OCI-LY7 (cell line): ENCODE data around the gene VIL1. TPM values are rescaled to one million over a fixed set of nuclear protein-coding genes. Genes with fewer than 3 reads are reported as not detected.

Source experiments
- BruUV-seq: library from RNA; stranded (reverse); fragments of 400-500 nt; replicated peaks from 2 replicates; lab custom pipeline; 2021; lab: Mats Ljungman, UMichigan
- CTCF ChIA-PET: fragments of 300-600 bp; sonication (Branson Sonifier 250); formaldehyde crosslinking; loops from one replicate; lab custom pipeline; 2022; ENCODE audit warnings: antibody characterized with exemption; ENCODE audit not compliant: unreplicated experiment; lab: Charles Lee
- POLR2A ChIA-PET: fragments of 300-600 bp; sonication (Branson Sonifier 250); formaldehyde crosslinking; loops from one replicate; lab custom pipeline; 2022; ENCODE audit warnings: antibody characterized with exemption; lab: Charles Lee
- DNase-seq: peaks from one replicate; pipeline ENCODE4 v3.0.0-alpha.2; 2015; ENCODE audit warnings: low spot score
- H2AFZ ChIP-seq: fragments of 200-600 bp; sonication (generic), shearing (Covaris generic); 2 replicates; pipeline ENCODE4 v1.6.1; 2014; ENCODE audit warnings: mild to moderate bottlenecking, antibody characterized with exemption, low read length, moderate library complexity
- H3K27ac ChIP-seq: fragments of 200-600 bp; sonication (generic); 2 replicates; pipeline ENCODE4 v1.5.1; 2014; ENCODE audit warnings: mixed run types, low read depth, mild to moderate bottlenecking, moderate library complexity, low read length, inconsistent platforms; ENCODE audit not compliant: poor library complexity, severe bottlenecking
- H3K36me3 ChIP-seq: fragments of 200-600 bp; sonication (generic); 2 replicates; pipeline ENCODE4 v1.6.1; 2014; ENCODE audit warnings: mild to moderate bottlenecking, antibody characterized with exemption, low read length, moderate library complexity, mixed read lengths; ENCODE audit not compliant: insufficient read depth
- H3K4me1 ChIP-seq: fragments of 200-600 bp; sonication (generic); 2 replicates; pipeline ENCODE4 v1.5.1; 2014; ENCODE audit warnings: mild to moderate bottlenecking, low read length; ENCODE audit not compliant: insufficient read depth, poor library complexity, severe bottlenecking
- H3K4me2 ChIP-seq: fragments of 200-600 bp; sonication (generic); 2 replicates; pipeline ENCODE4 v1.6.1; 2014; ENCODE audit warnings: mild to moderate bottlenecking, low read length
- H3K4me3 ChIP-seq: fragments of 200-600 bp; sonication (generic); 2 replicates; pipeline ENCODE4 v1.5.1; 2014; ENCODE audit warnings: mild to moderate bottlenecking, low read depth, low read length; ENCODE audit not compliant: poor library complexity, severe bottlenecking
- H3K79me2 ChIP-seq: fragments of 200-600 bp; sonication (generic); 2 replicates; pipeline ENCODE4 v1.6.1; 2016; ENCODE audit warnings: low read depth, mild to moderate bottlenecking, low read length, moderate library complexity, mixed read lengths; ENCODE audit not compliant: insufficient read depth
- H3K9me2 ChIP-seq: fragments of 200-600 bp; sonication (generic); 2 replicates; pipeline ENCODE4 v1.6.1; 2016; ENCODE audit warnings: mild to moderate bottlenecking, low read length, mixed read lengths; ENCODE audit not compliant: insufficient read depth
- H3K9me3 ChIP-seq: fragments of 200-600 bp; sonication (generic); 2 replicates; pipeline ENCODE4 v1.6.1; 2014; ENCODE audit warnings: mild to moderate bottlenecking, mixed run types, low read length, mixed read lengths
- H4K20me1 ChIP-seq: fragments of 200-600 bp; sonication (generic); 2 replicates; pipeline ENCODE4 v1.6.1; 2014; ENCODE audit warnings: mild to moderate bottlenecking, antibody characterized with exemption, low read length, moderate library complexity, mixed read lengths; ENCODE audit not compliant: insufficient read depth
- EZH2phosphoT487 ChIP-seq: fragments of 200-600 bp; sonication (generic); IDR thresholded peaks from 2 replicates; pipeline ENCODE4 v1.6.1; 2018; ENCODE audit warnings: low read depth, borderline replicate concordance, mild to moderate bottlenecking, mixed run types, antibody characterized with exemption, low read length, moderate library complexity, mixed read lengths
- intact Hi-C: fragments of 100-400 bp; cut with micrococcal nuclease; formaldehyde crosslinking; loops from one replicate; pipeline ENCODE4 v1.10.0; 2022; ENCODE audit not compliant: unreplicated experiment
- total RNA-seq, 2 experiments: library from RNA; depleted of rRNA in 1 of 2; stranded (reverse); fragments of >200 nt in 1 of 2; shearing (Covaris generic) in 1 of 2; gene quantifications; 2 replicates each; pipeline ENCODE4 v1.2.3, GENCODE V29; 2014 to 2022
- TF ChIP-seq, protein P1 (sequence below): fragments of 200-600 bp; sonication (generic); conservative IDR thresholded peaks from 2 replicates; pipeline ENCODE4 v1.5.1; 2014; ENCODE audit warnings: mild to moderate bottlenecking, antibody characterized with exemption, low read length, moderate library complexity, mixed read lengths

The VIL1 gene
- total RNA-seq, 2 experiments from 2014 or later, result 0.47 TPM; not detected in 1

DNA sequence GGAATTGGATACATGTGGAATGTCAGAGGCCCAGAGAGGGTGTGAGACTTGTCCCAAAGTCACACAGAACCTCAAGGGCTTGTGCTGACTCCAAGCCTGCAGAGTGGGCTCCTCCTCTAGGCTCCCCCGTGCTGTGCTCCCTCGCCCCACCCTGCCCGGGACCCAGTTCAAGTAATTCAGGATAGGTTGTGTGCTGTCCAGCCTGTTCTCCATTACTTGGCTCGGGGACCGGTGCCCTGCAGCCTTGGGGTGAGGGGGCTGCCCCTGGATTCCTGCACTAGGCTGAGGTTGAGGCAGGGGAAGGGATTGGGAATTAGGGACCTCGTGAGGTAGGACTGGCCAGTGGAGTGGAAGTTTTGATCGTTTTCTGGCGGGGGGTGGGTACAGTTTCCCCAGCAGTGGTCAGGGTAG is 16.4 kb upstream of the VIL1 start:
- H3K4me3 ChIP-seq, result no peak overlapping the region
- H2AFZ ChIP-seq, result no peak overlapping the region
- no peak for DNase-seq
- intact Hi-C loops, result no loop called here
- H3K79me2 ChIP-seq, result peaks cover 19% of the 10 kb centered on the region
- peaks cover 66% of the 10 kb centered on the region for H3K4me1 ChIP-seq
- H4K20me1 ChIP-seq, result no peaks in the 10 kb centered on the region
- CTCF ChIA-PET, result no interaction called here
- BruUV-seq, result no TSS peak
- no peaks in the 10 kb centered on the region for H3K9me2 ChIP-seq
- peaks cover 42% of the 10 kb centered on the region for H3K36me3 ChIP-seq
- H3K4me2 ChIP-seq, result no peak overlapping the region
- TF ChIP-seq, protein P1, sequence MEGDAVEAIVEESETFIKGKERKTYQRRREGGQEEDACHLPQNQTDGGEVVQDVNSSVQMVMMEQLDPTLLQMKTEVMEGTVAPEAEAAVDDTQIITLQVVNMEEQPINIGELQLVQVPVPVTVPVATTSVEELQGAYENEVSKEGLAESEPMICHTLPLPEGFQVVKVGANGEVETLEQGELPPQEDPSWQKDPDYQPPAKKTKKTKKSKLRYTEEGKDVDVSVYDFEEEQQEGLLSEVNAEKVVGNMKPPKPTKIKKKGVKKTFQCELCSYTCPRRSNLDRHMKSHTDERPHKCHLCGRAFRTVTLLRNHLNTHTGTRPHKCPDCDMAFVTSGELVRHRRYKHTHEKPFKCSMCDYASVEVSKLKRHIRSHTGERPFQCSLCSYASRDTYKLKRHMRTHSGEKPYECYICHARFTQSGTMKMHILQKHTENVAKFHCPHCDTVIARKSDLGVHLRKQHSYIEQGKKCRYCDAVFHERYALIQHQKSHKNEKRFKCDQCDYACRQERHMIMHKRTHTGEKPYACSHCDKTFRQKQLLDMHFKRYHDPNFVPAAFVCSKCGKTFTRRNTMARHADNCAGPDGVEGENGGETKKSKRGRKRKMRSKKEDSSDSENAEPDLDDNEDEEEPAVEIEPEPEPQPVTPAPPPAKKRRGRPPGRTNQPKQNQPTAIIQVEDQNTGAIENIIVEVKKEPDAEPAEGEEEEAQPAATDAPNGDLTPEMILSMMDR, result no peak
- TF ChIP-seq EZH2phosphoT487, result no peak
- no peak overlapping the region for H3K27ac ChIP-seq
- H3K9me3 ChIP-seq, result no peaks in the 10 kb centered on the region
- POLR2A ChIA-PET, result interaction anchor here (1.1 kb wide), 1 partner anchor 130 kb away, joined by 3 read pairs; no protein-coding TSS in a partner anchor

DNA sequence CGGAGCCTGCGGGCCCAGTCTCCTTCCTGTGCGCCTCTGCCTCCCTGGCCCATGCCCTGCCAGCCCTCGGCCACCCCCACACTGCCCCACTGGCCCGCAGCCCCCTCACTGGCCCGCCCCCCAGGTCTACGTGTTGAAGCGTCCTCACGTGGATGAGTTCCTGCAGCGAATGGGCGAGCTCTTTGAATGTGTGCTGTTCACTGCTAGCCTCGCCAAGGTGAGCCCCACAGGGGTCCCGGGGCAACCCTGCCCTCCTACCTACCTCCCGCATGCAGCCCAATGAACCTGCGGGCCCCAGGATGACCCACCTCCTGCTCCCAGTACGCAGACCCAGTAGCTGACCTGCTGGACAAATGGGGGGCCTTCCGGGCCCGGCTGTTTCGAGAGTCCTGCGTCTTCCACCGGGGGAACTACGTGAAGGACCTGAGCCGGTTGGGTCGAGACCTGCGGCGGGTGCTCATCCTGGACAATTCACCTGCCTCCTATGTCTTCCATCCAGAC is 16.0 kb upstream of the VIL1 start:
- no peak for TF ChIP-seq EZH2phosphoT487
- TF ChIP-seq, protein P1, result no peak
- CTCF ChIA-PET, result no interaction called here
- Histone ChIP-seq H2AFZ (no peak overlapping the region), H3K9me2 (no peaks in the 10 kb centered on the region), H3K36me3 (peaks cover 42% of the 10 kb centered on the region), H3K4me2 (peak overlapping the region; percentile 33; the same call in 1 of the 2 replicates), H3K4me3 (no peak overlapping the region), H3K9me3 (no peaks in the 10 kb centered on the region), H3K79me2 (peaks cover 19% of the 10 kb centered on the region), H4K20me1 (no peaks in the 10 kb centered on the region), H3K4me1 (peaks cover 65% of the 10 kb centered on the region), H3K27ac (no peak overlapping the region)
- intact Hi-C loops, result no loop called here
- DNase-seq, result no peak
- POLR2A ChIA-PET, result no interaction called here
- BruUV-seq, result no TSS peak

DNA sequence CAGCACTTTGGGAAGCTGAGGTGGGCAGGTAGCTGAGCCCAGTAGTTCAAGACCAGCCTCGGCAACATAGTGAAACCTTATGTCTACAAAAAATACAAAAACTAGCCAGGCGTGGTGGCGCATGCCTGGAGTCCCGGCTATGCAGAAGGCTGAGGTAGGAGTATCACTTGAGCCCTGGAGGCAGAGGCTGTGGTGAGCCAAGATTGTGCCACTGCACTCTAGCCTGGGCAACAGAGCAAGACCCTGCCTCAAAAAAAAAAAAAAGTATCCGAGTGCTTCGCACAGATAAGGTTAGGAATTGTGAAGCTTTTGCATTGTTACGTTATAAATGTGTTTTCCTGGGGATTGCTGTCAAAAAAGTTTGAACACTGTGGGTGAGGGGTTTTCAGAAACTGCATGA is 15.1 kb upstream of the VIL1 start:
- H4K20me1 ChIP-seq, result no peaks in the 10 kb centered on the region
- H3K9me3 ChIP-seq, result no peaks in the 10 kb centered on the region
- peak; percentile 13 for DNase-seq
- ChIA-PET CTCF (no interaction called here), POLR2A (interaction anchor here (0.5 to 1.3 kb wide), 3 partner anchors 34 to 113 kb away, joined by 3 to 4 read pairs (median 4); no protein-coding TSS in a partner anchor)
- peaks cover 42% of the 10 kb centered on the region for H3K36me3 ChIP-seq
- no peak overlapping the region for H2AFZ ChIP-seq
- peak overlapping the region; percentile 90 for H3K4me2 ChIP-seq
- H3K79me2 ChIP-seq, result peaks cover 19% of the 10 kb centered on the region
- TF ChIP-seq EZH2phosphoT487, result no peak
- TF ChIP-seq, protein P1, result no peak
- H3K9me2 ChIP-seq, result no peaks in the 10 kb centered on the region
- no TSS peak for BruUV-seq
- H3K4me3 ChIP-seq, result peak overlapping the region; percentile 27
- peak overlapping the region; percentile 81 for H3K27ac ChIP-seq
- intact Hi-C loops, result no loop called here
- peaks cover 58% of the 10 kb centered on the region for H3K4me1 ChIP-seq
